ENCODE data around the gene CAMK1. TPM values are rescaled to one million over a fixed set of nuclear protein-coding genes. Genes with fewer than 3 reads are reported as not detected.
A peak's percentile ranks its signal among the peaks of the same experiment; 100 is the strongest.

The CAMK1 gene
- total RNA-seq, 1 experiment from 2014 or later = 10.6 TPM

DNA sequence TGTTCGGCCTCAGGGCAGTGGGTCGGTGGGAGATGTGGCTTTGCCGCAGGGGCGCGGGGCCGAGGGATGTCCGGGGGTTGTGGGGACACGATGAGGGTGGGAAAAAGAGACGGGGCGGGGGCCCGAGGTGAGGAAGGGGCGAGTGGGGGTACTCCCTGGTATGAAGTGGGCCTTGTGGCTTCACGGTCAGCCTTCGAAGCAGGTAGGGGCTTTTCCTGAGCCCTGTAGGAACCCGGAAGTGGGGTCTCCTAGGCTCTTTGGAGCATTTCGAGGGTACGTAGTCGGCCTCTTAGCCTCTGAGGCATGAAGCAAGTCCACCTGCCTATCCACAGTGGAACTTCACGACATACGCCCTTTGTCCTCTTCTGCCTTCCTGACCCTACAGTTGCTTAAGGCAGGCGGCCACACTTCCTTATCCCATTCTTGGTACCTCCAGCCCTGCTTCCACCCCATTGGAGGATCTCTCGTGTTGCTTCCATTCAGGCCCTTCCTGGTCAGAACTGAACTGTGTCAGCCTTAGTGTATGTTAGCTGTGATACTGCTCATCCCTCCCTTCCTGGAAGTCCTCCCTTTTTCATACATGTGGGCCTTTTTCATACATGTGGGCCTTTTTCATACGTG, 23.5 kb upstream of the CAMK1 start:
- DNase-seq (ENCODE audit: low read depth) = peak; percentile 43

- peak; percentile 88 for DNase-seq (ENCODE audit: low read depth)
Measured at GRCh38 chr3:9792405-9793160, 22.8 kb upstream of the CAMK1 start, which contains the start of the genes ARPC4 and TADA3. Gene ARPC4 (plus strand): TSS chr3:9793082. CDS start chr3:9793122, 40 bp downstream. Gene TADA3 (minus strand): TSS chr3:9792473. CDS start chr3:9791466, 1,007 bp downstream.

GRCh38 chr3:9791790-9792404, 22.1 kb upstream of the CAMK1 start:
- no peak for DNase-seq (ENCODE audit: low read depth)

- no peak for DNase-seq (ENCODE audit: low read depth)
Measured at GRCh38 chr3:9791127-9791526, 21.4 kb upstream of the CAMK1 start.

DNA sequence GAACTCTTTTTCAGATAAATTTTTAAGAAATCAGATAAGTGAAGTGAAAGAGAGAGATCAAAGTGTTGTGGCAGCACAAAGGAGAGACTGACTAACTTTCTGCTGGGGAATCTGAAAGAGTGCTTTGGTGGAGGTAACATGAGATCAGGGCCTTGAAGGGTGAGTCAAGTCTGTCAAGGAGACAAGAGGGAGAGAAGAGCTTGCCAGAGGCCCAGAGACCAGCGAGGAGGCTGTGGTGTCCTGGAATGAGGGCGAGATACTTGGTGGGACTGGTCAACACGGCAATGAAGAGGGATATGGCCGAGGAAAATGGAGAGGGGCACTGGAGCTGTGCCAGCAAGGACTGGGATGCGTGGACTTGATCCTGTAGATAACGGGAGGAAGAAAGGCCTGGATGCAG, 18.0 kb upstream of the CAMK1 start:
- DNase-seq (ENCODE audit: low read depth) = no peak

GRCh38 chr3:9786825-9787669, 17.3 kb upstream of the CAMK1 start:
- no peak for DNase-seq (ENCODE audit: low read depth)

GRCh38 chr3:9786209-9786739, 16.5 kb upstream of the CAMK1 start:
- DNase-seq (ENCODE audit: low read depth) = no peak

- no peak for DNase-seq (ENCODE audit: low read depth)
Measured at GRCh38 chr3:9785602-9786001, 15.9 kb upstream of the CAMK1 start.

DNA sequence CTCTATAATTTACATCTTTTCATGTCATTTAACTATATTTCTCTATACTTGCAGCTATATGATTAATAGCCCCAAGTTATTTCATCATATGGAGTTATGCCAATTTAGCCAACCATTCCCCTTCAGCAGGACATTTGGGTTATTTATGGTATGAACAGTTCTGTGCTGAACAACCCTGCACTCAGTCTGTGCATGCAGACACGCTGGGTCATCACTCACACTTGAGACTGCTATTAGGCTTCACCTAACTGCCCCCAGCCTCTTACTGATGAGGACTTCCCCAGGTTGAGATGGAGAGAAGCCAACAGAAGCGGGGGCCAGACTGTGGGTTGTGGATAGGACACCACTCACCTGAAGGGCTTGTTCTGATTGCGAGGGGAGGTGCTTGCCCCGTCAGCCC, 15.2 kb upstream of the CAMK1 start:
- no peak for DNase-seq (ENCODE audit: low read depth)

DNA sequence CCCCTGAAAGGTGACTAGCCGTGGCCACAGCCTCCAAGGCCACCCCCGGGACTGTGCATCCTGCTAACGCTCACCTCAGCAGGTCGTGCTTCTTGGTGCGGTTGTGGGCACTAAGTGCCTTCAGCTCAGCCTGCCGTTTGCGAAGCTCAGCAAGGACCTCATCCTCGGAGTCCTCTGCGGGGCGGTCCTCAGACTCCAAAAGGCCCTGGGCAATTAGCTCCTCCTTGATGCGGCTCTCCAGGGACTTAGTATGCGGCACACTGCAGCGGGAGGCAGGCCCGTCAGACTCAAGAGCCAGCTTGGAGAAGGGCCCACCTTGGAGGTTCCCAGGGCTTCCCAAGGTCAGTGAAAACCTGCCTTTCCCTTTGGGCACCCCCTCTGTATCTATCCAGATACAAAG, 14.2 kb upstream of the CAMK1 start:
- no peak for DNase-seq (ENCODE audit: low read depth)

DNA sequence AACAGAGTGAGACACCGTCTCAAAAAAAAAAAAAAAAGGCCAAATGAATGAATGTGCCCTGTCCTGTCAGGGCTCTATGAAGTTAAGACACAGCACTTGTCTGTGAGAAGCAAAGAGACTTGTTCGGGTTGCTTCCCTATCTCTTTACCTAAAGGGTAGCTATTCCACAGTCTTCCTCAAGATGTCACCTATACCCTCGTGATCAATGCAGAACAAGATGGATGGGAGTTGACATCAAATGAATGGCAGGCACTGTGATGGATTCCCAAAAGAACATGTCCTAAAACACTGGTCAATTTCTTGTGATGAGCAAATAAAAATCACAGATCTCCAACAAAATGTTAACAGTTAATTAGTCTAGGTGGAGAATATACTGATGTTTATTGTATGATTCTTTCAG, 13.0 kb upstream of the CAMK1 start:
- DNase-seq (ENCODE audit: low read depth) = no peak

- no peak for DNase-seq (ENCODE audit: low read depth)
Measured at GRCh38 chr3:9781978-9782603, 12.3 kb upstream of the CAMK1 start.

DNA sequence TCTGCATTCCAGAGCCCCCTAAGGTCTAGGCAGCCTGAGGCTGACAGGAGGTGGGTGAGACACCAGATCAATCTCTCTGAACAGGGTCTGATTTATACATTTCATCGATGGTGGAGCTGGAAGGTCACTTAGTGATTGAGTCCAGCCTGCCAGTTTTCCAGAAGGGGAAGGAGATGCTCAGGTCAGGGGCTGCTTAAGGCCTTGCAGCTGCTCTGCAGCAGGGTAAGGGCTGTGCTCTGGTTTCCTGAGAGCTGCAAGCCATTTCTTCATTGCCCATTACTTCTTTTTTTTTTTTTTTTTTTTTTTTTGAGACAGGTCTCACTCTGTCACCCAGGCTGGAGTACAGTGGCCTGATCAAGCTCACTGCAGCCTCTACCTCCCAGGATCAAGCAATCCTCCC, 11.8 kb upstream of the CAMK1 start:
- DNase-seq (ENCODE audit: low read depth) = no peak

DNA sequence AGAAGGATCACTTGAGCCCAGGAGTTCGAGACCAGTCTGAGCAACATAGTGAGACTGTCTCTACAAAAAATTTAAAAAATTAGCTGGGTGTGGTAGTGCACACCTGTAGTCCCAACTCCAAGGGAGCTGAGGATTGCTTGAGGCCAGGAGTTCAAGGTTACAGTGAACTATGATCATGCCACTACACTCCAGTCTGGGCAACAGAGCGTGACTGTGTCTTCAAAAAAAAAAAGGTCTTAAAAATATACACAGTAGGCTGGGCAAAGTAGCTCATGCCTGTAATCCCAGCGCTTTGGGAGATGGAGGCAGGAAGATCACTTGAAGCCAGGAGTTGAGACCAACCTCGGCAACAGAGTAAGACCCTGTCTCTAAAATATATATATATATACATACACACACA, 11.2 kb upstream of the CAMK1 start:
- no peak for DNase-seq (ENCODE audit: low read depth)

- DNase-seq (ENCODE audit: low read depth) = peak; percentile 27
Measured at GRCh38 chr3:9780458-9780812, 10.7 kb upstream of the CAMK1 start.

DNA sequence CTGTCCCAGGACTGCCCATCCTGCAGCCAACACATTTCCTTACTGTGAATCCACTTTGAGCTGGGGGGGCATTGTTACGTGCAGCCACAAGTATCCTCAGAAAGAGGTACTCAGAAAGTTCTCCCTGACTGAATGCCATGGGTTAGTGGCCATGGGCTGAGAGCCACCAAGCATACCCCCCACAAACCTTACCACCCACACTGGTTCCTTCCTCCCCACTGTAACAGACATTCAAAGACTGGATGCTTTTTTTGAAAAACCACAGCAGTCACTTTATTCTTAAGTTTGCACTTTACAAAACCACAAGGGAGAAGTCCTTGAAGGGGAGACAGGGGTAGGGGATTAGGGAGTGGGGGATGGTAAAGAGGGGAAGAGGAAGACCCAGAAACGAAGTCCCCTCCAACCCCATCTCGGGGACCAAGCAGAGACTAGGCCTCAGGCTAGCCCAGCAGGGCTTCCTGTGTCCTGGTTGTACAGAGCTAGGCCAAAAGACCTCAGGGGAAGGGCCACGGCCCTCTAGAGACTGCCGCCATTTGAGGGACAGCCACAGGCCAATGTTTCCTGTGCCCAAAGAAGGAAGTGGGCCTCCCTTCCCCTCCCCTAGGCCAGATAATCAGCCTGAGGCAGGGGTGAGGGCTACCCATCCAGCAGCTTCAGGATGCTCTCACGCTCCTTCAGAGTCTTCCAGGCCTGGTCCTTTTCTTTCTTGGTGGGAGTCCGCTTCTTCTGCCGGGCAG, 10.1 kb upstream of the CAMK1 start:
- no peak for DNase-seq (ENCODE audit: low read depth)

GRCh38 chr3:9779075-9779593, 9.4 kb upstream of the CAMK1 start:
- no peak for DNase-seq (ENCODE audit: low read depth)

- DNase-seq (ENCODE audit: low read depth) = peak; percentile 40
Measured at GRCh38 chr3:9778143-9779074, 8.7 kb upstream of the CAMK1 start.

DNA sequence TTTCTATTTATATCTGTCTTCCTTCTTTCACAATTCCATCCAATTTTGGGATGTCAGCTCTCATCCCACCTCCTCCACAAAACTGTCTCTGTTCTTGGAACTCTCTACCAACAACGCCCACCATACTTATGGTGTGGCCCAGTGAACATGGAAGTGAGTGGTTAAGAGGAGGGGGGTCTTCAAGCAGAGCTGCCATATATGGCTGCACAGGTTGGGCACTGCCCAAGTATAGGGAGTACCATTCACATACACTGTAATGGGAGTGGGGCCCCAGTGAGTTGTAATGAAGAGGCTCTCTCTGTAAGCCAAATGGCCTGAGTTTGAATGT, 7.9 kb upstream of the CAMK1 start:
- DNase-seq (ENCODE audit: low read depth) = no peak
